ENCODE measurements around the gene ITGB2.

Gene ITGB2

GRCh38 chr21:44943686-44944550 lies 23.2 kb upstream of the ITGB2 start:
- H3K4me3 ChIP-seq (replicated peaks; ENCODE audit: low read depth, low read length) = no peak overlapping the region
- TF ChIP-seq, protein P1, sequence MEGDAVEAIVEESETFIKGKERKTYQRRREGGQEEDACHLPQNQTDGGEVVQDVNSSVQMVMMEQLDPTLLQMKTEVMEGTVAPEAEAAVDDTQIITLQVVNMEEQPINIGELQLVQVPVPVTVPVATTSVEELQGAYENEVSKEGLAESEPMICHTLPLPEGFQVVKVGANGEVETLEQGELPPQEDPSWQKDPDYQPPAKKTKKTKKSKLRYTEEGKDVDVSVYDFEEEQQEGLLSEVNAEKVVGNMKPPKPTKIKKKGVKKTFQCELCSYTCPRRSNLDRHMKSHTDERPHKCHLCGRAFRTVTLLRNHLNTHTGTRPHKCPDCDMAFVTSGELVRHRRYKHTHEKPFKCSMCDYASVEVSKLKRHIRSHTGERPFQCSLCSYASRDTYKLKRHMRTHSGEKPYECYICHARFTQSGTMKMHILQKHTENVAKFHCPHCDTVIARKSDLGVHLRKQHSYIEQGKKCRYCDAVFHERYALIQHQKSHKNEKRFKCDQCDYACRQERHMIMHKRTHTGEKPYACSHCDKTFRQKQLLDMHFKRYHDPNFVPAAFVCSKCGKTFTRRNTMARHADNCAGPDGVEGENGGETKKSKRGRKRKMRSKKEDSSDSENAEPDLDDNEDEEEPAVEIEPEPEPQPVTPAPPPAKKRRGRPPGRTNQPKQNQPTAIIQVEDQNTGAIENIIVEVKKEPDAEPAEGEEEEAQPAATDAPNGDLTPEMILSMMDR (IDR thresholded peaks at IDR 0.05; ENCODE audit: low read length, missing control alignments) = no peak
- DNase-seq (ENCODE audit: low read depth) = no peak

DNA sequence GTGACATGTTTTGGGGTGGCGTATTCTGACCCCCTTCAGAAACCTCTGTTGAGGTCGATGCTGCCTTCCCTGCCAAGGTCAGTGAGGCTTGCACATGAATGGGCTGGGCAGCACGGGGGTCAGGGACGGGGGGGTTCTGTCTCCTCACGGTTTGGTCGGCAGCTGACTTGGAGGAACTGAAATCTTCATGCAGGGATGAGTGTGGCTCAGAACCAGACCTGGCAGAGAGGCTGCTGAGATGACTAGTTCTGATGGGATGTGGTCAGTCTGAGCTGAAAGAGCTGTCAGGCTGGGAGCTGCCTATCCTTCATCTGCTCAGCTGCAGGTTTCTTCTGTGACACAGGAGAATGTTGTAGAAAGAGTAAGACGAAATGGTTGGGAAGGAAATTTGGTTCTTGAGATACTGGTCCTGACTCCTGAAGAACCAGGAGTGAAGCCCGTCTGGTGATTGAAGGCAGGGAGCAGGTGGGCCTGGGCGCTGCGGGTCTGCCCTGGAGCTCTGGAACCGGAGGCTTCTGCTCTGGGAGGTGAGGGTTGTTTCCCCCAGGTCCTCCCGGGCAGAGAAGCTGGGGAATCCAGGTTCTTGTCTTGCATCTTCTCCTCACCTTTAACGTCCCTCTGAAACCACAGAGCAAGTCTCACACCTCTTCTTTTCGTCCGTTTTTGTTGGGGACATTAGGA lies 22.4 kb upstream of the ITGB2 start:
- no peak overlapping the region for H3K4me3 ChIP-seq (replicated peaks; ENCODE audit: low read depth, low read length)
- DNase-seq (ENCODE audit: low read depth) = no peak
- TF ChIP-seq, protein P1 (IDR thresholded peaks at IDR 0.05; ENCODE audit: low read length, missing control alignments) = no peak

GRCh38 chr21:44942566-44942965 lies 21.9 kb upstream of the ITGB2 start:
- no peak for DNase-seq (ENCODE audit: low read depth)
- TF ChIP-seq, protein P1 (IDR thresholded peaks at IDR 0.05; ENCODE audit: low read length, missing control alignments) = no peak
- no peak overlapping the region for H3K4me3 ChIP-seq (replicated peaks; ENCODE audit: low read depth, low read length)

- DNase-seq (ENCODE audit: low read depth) = no peak
- TF ChIP-seq, protein P1 (IDR thresholded peaks at IDR 0.05; ENCODE audit: low read length, missing control alignments) = no peak
- H3K4me3 ChIP-seq (replicated peaks; ENCODE audit: low read depth, low read length) = no peak overlapping the region
These were observed 20.9 kb upstream of the ITGB2 start for GRCh38 chr21:44941567-44941966.

DNA sequence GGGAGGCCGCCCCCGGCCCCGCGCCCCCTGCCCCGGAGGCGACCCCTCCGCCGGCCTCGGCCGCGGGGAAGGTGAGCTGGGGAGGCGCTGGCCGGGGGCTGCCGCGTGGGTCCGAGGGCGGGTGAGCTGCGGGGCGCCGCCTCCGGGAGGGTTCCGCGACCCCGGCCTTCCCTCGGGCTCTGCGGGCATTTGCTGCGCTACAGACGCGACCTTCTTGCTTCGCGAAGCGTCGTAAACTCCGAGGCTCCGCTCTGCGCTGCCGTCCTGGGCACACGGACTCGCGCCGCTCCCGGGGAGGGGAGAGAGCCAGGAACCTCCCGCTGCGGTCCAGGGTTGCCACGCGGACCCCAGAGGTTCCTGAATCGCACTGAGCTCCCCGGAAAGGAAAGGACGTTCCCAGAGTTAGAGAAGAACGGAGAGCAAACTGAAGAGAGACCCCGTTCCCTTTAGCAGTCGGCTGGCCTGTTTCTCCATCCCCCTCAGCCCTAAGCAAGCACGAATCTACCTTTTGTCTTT lies 19.5 kb upstream of the ITGB2 start:
- DNase-seq (ENCODE audit: low read depth) = no peak
- TF ChIP-seq, protein P1 (IDR thresholded peaks at IDR 0.05; ENCODE audit: low read length, missing control alignments) = no peak
- peak overlapping the region; percentile 92 for H3K4me3 ChIP-seq (replicated peaks; ENCODE audit: low read depth, low read length)

DNA sequence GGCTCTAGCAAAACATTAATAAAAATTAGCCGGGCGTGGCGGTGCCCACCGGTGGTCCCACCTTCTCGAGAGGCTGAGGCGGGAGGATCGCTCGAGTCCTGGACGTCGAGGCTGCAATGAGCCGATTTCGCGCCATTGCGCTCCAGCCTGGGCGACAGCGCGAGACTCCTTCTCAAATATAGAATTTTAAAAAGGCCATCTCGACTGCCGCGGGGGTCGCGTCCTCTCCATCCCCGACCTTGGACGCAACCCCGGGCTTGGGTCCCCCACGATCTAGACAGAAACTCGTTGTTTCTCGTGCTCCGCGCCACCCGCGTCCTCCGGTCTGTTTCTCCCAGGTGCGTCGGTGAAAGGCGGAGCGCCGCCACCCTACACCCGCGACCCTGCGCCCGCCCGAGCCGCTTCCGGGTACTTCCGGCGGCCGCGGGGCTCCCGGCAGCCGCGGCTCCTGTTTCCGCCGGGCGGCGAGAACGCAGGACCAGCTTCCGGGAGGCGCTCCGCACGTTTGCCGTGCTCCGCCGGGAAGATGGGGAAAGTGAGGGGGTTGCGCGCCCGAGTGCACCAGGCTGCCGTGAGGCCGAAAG lies 18.9 kb upstream of the ITGB2 start, which contains the start of gene SLX9:
TSS of gene SLX9 (plus strand) at position 498 of the 584 bp plus-strand sequence. CDS start at position 527, 29 bp downstream.
- TF ChIP-seq, protein P1 (IDR thresholded peaks at IDR 0.05; ENCODE audit: low read length, missing control alignments) = no peak
- H3K4me3 ChIP-seq (replicated peaks; ENCODE audit: low read depth, low read length) = peak within 1 kb of the TSS; percentile 92
- DNase-seq (ENCODE audit: low read depth) = peak; percentile 78
